Measurements from ENCODE around the gene NPTN. TPM values are rescaled to one million over a fixed set of nuclear protein-coding genes. Genes with fewer than 3 reads are reported as not detected.

The NPTN gene
- total and polyA plus RNA-seq, 2 of the 13 experiments (the other 11 are each of a cell fraction or from before 2014, with no cell fraction given) = 78.0 to 110 TPM

- TF ChIP-seq PRDM4 (CRISPR knock-in tag; IDR thresholded peaks at IDR 0.05; ENCODE audit: borderline replicate concordance) = no peak
- TF ChIP-seq ZEB1 (IDR thresholded peaks at IDR 0.05; ENCODE audit: insufficient replicate concordance, low read depth) = no peak
- TF ChIP-seq ZNF646 (CRISPR knock-in tag; IDR thresholded peaks at IDR 0.05) = no peak
- peak; percentile 60 for TF ChIP-seq TEAD3 (CRISPR knock-in tag; optimal IDR thresholded peaks at IDR 0.05; ENCODE audit: borderline replicate concordance)
- TF ChIP-seq REST (IDR thresholded peaks at IDR 0.05; ENCODE audit: borderline replicate concordance in 1 of 2, low read depth in 1 of 2, low read length in 2 of 2) = peak in 1 of 2 experiments; percentile 60; a peak in 1 of 4 replicates
- TF ChIP-seq PHB2 (IDR thresholded peaks at IDR 0.05; ENCODE audit: partially characterized antibody) = no peak
- no peak for TF ChIP-seq CBX2 (IDR thresholded peaks at IDR 0.05; ENCODE audit: low read depth, low read length)
- no peak for TF ChIP-seq CBX2 (CRISPR knock-in tag; IDR thresholded peaks at IDR 0.05; ENCODE audit: low read depth)
- peak; percentile 62; the same call in 1 of the 2 replicates for TF ChIP-seq ZNF317 (CRISPR knock-in tag; IDR thresholded peaks at IDR 0.05)
- TF ChIP-seq ZNF841 (CRISPR knock-in tag; IDR thresholded peaks at IDR 0.05; ENCODE audit: borderline replicate concordance) = no peak
- no peak for TF ChIP-seq NFATC3 (CRISPR knock-in tag; IDR thresholded peaks at IDR 0.05)
- TF ChIP-seq HNRNPLL (IDR thresholded peaks at IDR 0.05; ENCODE audit: low read depth, low read length, poor library complexity, severe bottlenecking) = peak; percentile 24
- peak; percentile 70; the same call in 1 of the 2 replicates for TF ChIP-seq SP1 (IDR thresholded peaks at IDR 0.05)
- TF ChIP-seq SP1 (CRISPR knock-in tag; IDR thresholded peaks at IDR 0.05) = peak; percentile 92
- TF ChIP-seq ZNF7 (CRISPR knock-in tag; IDR thresholded peaks at IDR 0.05) = no peak
- no peak for TF ChIP-seq XBP1 (CRISPR knock-in tag; IDR thresholded peaks at IDR 0.05)
- no peak for TF ChIP-seq ZNF652 (CRISPR knock-in tag; IDR thresholded peaks at IDR 0.05; ENCODE audit: borderline replicate concordance, low read depth)
These were observed at the start of gene NPTN (continued) for GRCh38 chr15:73633111-73633990.

Measured in HepG2 (cell line).